ENCODE data around the gene NAV3. TPM values are rescaled to one million over a fixed set of nuclear protein-coding genes. Genes with fewer than 3 reads are reported as not detected.

The NAV3 gene
- total RNA-seq, 2 experiments from 2014 or later, result not detected

GRCh38 chr12:77813558-77813957 lies 17.1 kb upstream of the NAV3 start:
- TF ChIP-seq CTCF (IDR thresholded peaks at IDR 0.05), result no peak
- Mint-ChIP-seq H3K4me3 (no peak overlapping the region), H3K36me3 (ENCODE audit: low read depth) (no peaks in the 10 kb centered on the region), H3K4me1 (ENCODE audit: low read depth) (no peaks in the 10 kb centered on the region), H3K27ac (no peak overlapping the region), H3K27me3 (no peaks in the 10 kb centered on the region), H3K9me3 (peaks cover 1% of the 10 kb centered on the region)
- intact Hi-C loops (cut with micrococcal nuclease), result no loop called here
- DNase-seq (no peak), ATAC-seq (no peak)
- CTCF ChIA-PET, result no interaction called here
- POLR2A ChIA-PET, result no interaction called here

- Mint-ChIP-seq H3K4me3 (no peak overlapping the region), H3K27ac (no peak overlapping the region), H3K9me3 (peaks cover 1% of the 10 kb centered on the region), H3K27me3 (no peaks in the 10 kb centered on the region), H3K36me3 (ENCODE audit: low read depth) (no peaks in the 10 kb centered on the region), H3K4me1 (ENCODE audit: low read depth) (no peaks in the 10 kb centered on the region)
- ChIA-PET CTCF (no interaction called here), POLR2A (no interaction called here)
- DNase-seq (no peak), ATAC-seq (no peak)
- intact Hi-C loops (cut with micrococcal nuclease), result no loop called here
- TF ChIP-seq CTCF (IDR thresholded peaks at IDR 0.05), result no peak
Observed at GRCh38 chr12:77814386-77814785, 16.3 kb upstream of the NAV3 start.

- intact Hi-C loops (cut with micrococcal nuclease), result no loop called here
- no peaks in the 10 kb centered on the region for H3K27me3 Mint-ChIP-seq
- CTCF ChIA-PET, result no interaction called here
- no peak for DNase-seq
- no peaks in the 10 kb centered on the region for H3K9me3 Mint-ChIP-seq
- POLR2A ChIA-PET, result no interaction called here
- no peaks in the 10 kb centered on the region for H3K4me1 Mint-ChIP-seq (ENCODE audit: low read depth)
- H3K4me3 Mint-ChIP-seq, result no peak overlapping the region
- H3K27ac Mint-ChIP-seq, result no peak overlapping the region
- no peaks in the 10 kb centered on the region for H3K36me3 Mint-ChIP-seq (ENCODE audit: low read depth)
- no peak for TF ChIP-seq CTCF (IDR thresholded peaks at IDR 0.05)
- ATAC-seq, result no peak
Observed at GRCh38 chr12:77816196-77816595, 14.5 kb upstream of the NAV3 start.

- Mint-ChIP-seq H3K4me3 (no peak overlapping the region), H3K27ac (no peak overlapping the region)
Observed at GRCh38 chr12:77817276-77817675, 13.4 kb upstream of the NAV3 start.

GRCh38 chr12:77818351-77818750 lies 12.3 kb upstream of the NAV3 start:
- ChIA-PET POLR2A (no interaction called here), CTCF (no interaction called here)
- H3K4me3 Mint-ChIP-seq, result no peak overlapping the region
- no peak for ATAC-seq
- no peak for TF ChIP-seq CTCF (IDR thresholded peaks at IDR 0.05)
- H3K27me3 Mint-ChIP-seq, result no peaks in the 10 kb centered on the region
- no peaks in the 10 kb centered on the region for H3K4me1 Mint-ChIP-seq (ENCODE audit: low read depth)
- no peaks in the 10 kb centered on the region for H3K36me3 Mint-ChIP-seq (ENCODE audit: low read depth)
- intact Hi-C loops (cut with micrococcal nuclease), result no loop called here
- no peak overlapping the region for H3K27ac Mint-ChIP-seq
- peaks cover 2% of the 10 kb centered on the region for H3K9me3 Mint-ChIP-seq
- DNase-seq, result no peak

More at GRCh38 chr12:77817276-77817675, 13.4 kb upstream of the NAV3 start:
- CTCF ChIA-PET, result no interaction called here
- peaks cover 2% of the 10 kb centered on the region for H3K9me3 Mint-ChIP-seq
- POLR2A ChIA-PET, result no interaction called here
- intact Hi-C loops (cut with micrococcal nuclease), result no loop called here
- H3K4me1 Mint-ChIP-seq (ENCODE audit: low read depth), result no peaks in the 10 kb centered on the region
- H3K36me3 Mint-ChIP-seq (ENCODE audit: low read depth), result no peaks in the 10 kb centered on the region
- no peak for TF ChIP-seq CTCF (IDR thresholded peaks at IDR 0.05)
- DNase-seq (no peak), ATAC-seq (no peak)
- no peaks in the 10 kb centered on the region for H3K27me3 Mint-ChIP-seq

Data from activated CD8-positive, alpha-beta T cell treated with anti-CD3 and anti-CD28 coated beads for 36 hours (primary cell).